Keratinocyte (primary cell): ENCODE measurements around the gene NAA25. TPM values are rescaled to one million over a fixed set of nuclear protein-coding genes. Genes with fewer than 3 reads are reported as not detected.

Source experiments
- DNase-seq: peaks from one replicate; pipeline ENCODE4 v3.0.0-alpha.2; 2011; ENCODE audit warnings: low read depth, missing footprints, low spot score
- FAIRE-seq: peaks from 2 replicates; lab custom pipeline; 2011; peaks lifted over from hg19 to GRCh38; lab: Jason Lieb, UNC
- H2AFZ ChIP-seq: 2 replicates; pipeline ENCODE4 v1.6.0; 2012; ENCODE audit warnings: low read length, control low read depth, inconsistent platforms; ENCODE audit not compliant: control insufficient read depth
- H3K27ac ChIP-seq: 2 replicates; pipeline ENCODE4 v1.5.1; 2011; ENCODE audit warnings: low read length; ENCODE audit not compliant: control insufficient read depth, insufficient read depth
- H3K27me3 ChIP-seq: 3 replicates; pipeline ENCODE4 v1.6.0; 2011; ENCODE audit warnings: low read length; ENCODE audit not compliant: control insufficient read depth, insufficient read depth; ENCODE audit errors: extremely low read depth
- H3K36me3 ChIP-seq, 2 experiments: 2 replicates in 1 of 2; 3 replicates in 1 of 2; pipeline ENCODE4 v1.5.1; 2011; ENCODE audit warnings: low read length in 2 of 2, mild to moderate bottlenecking in 1 of 2; ENCODE audit not compliant: control insufficient read depth in 2 of 2, insufficient read depth in 2 of 2; ENCODE audit errors: extremely low read depth in 1 of 2
- H3K4me1 ChIP-seq: 3 replicates; pipeline ENCODE4 v1.5.1; 2011; ENCODE audit warnings: low read length; ENCODE audit not compliant: control insufficient read depth, insufficient read depth; ENCODE audit errors: extremely low read depth
- H3K4me2 ChIP-seq: 3 replicates; pipeline ENCODE4 v1.6.0; 2011; ENCODE audit warnings: low read depth, low read length; ENCODE audit not compliant: control insufficient read depth, insufficient read depth; ENCODE audit errors: extremely low read depth
- H3K4me3 ChIP-seq, 3 experiments: fragments of 200-600 bp in 1 of 3; sonication (generic) in 1 of 3; 2 replicates in 2 of 3; 3 replicates in 1 of 3; pipeline ENCODE4 v1.5.1; 2011 to 2016; ENCODE audit warnings: low read length in 3 of 3, mild to moderate bottlenecking in 3 of 3, control low read depth in 2 of 3, inconsistent platforms in 1 of 3, low read depth in 1 of 3, mixed read lengths in 1 of 3, mixed run types in 1 of 3, moderate library complexity in 1 of 3; ENCODE audit not compliant: control insufficient read depth in 2 of 3, insufficient read depth in 2 of 3; ENCODE audit errors: extremely low read depth in 1 of 3
- H3K79me2 ChIP-seq: 2 replicates; pipeline ENCODE4 v1.6.0; 2012; ENCODE audit warnings: low read length; ENCODE audit not compliant: control insufficient read depth, insufficient read depth
- H3K9ac ChIP-seq: 3 replicates; pipeline ENCODE4 v1.6.0; 2011; ENCODE audit warnings: low read length; ENCODE audit not compliant: control insufficient read depth, insufficient read depth; ENCODE audit errors: extremely low read depth
- H3K9me1 ChIP-seq: 3 replicates; pipeline ENCODE4 v1.6.0; 2011; ENCODE audit warnings: low read length; ENCODE audit not compliant: control insufficient read depth, insufficient read depth; ENCODE audit errors: extremely low read depth
- H3K9me3 ChIP-seq: 2 replicates; pipeline ENCODE4 v1.5.1; 2012; ENCODE audit warnings: low read depth, low read length; ENCODE audit not compliant: control insufficient read depth
- H4K20me1 ChIP-seq: 3 replicates; pipeline ENCODE4 v1.6.0; 2011; ENCODE audit warnings: low read length; ENCODE audit not compliant: control insufficient read depth, insufficient read depth; ENCODE audit errors: extremely low read depth
- CTCF ChIP-seq, 3 experiments: IDR thresholded peaks in 1 of 3; conservative IDR thresholded peaks in 1 of 3; optimal IDR thresholded peaks in 1 of 3; 2 replicates in 2 of 3; 3 replicates in 1 of 3; pipeline versions ENCODE3 to v1.5.1; 2011; ENCODE audit warnings: low read length in 3 of 3, mild to moderate bottlenecking in 3 of 3, moderate library complexity in 2 of 3, control low read depth in 1 of 3, inconsistent platforms in 1 of 3; ENCODE audit not compliant: insufficient read depth in 2 of 3; ENCODE audit errors: extremely low read depth in 1 of 3
- EZH2 ChIP-seq: IDR thresholded peaks from one replicate; pipeline ENCODE4 v1.6.1; 2012; ENCODE audit warnings: inconsistent platforms, mild to moderate bottlenecking, low read length, moderate library complexity
- dilution Hi-C: fragments of 300-500 bp; cut with MboI; formaldehyde crosslinking; loops from one replicate; pipeline ENCODE4 v1.7.0; 2020; ENCODE audit warnings: low sequenced_read_pairs; ENCODE audit not compliant: extremely low pct_ligation_motif_present
- polyA plus RNA-seq, 5 experiments: library from polyadenylated mRNA; depleted of rRNA in 3 of 5; stranded (reverse) in 3 of 5; stranded (forward) in 1 of 5; unstranded in 1 of 5; fragments of >200 nt; gene quantifications; 1 replicate in 1 of 5; 2 replicates in 3 of 5; 3 replicates in 1 of 5; pipeline versions ENCODE4 v1.2.1 to v1.2.3, GENCODE V29; 2011 to 2012; ENCODE audit warnings: missing spikeins in 2 of 5, low read depth in 1 of 5, low replicate concordance in 1 of 5

Gene NAA25
- polyA plus RNA-seq, 1 donor (not counting 4 experiments of a cell fraction or from before 2014, with no cell fraction given) = 26.1 TPM

DNA sequence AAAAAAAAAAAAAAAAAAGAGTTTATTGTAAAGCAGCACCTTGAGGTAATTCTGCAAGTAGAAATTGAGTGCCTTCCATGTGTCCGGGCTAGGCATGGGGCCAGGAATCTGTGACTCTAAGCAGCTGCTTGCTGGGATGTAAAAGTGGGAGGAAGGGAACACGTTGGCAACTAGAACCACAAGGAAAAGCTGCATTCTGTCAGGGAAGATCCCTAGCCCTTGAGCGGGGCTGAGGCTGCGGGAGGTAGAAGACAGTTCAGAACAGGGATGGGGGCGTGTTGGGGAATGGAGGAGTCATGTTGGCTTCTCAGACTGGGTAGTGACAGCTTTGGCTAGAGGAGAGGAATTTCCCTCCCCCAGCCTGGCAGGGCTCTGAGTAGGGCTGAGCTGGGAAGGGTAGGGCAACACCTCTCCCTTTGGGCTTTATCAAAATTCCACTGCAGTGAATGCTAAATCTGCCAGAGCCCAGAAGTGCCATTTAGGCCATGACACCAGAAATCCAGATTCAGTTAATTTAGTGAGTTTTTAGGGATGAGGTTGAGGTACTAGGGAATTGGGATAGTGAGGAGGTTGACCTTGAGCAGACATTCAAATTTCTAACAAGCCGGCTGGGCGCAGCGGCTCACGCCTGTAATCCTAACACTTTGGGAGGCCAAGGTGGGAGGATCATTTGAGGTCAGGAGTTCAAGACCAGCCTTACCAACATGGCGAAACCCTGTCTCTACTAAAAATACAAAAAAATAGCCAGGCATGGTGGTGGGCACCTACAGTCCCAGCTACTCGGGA, 13.4 kb upstream of the NAA25 start:
- no peak for FAIRE-seq
- H3K9me3 ChIP-seq = no peaks in the 10 kb centered on the region
- no peak overlapping the region for H3K9ac ChIP-seq
- TF ChIP-seq EZH2 = no peak
- no peak for TF ChIP-seq CTCF (optimal IDR thresholded peaks at IDR 0.05 in 1 of 3, IDR thresholded peaks at IDR 0.05 in 1 of 3, conservative IDR thresholded peaks at IDR 0.05 in 1 of 3; ENCODE audit: extremely low read depth in 1 of 3, insufficient read depth in 2 of 3, low read length in 3 of 3)
- H2AFZ ChIP-seq = peak overlapping the region; percentile 89
- no peaks in the 10 kb centered on the region for H3K36me3 ChIP-seq
- H3K9me1 ChIP-seq = peaks cover 1% of the 10 kb centered on the region
- peak overlapping the region; percentile 61 for H3K4me2 ChIP-seq
- H4K20me1 ChIP-seq = no peaks in the 10 kb centered on the region
- H3K27ac ChIP-seq = peak overlapping the region; percentile 16
- H3K79me2 ChIP-seq = peaks cover 16% of the 10 kb centered on the region
- H3K4me3 ChIP-seq = peak overlapping the region in 1 of 3 experiments; percentile 23
- no peaks in the 10 kb centered on the region for H3K27me3 ChIP-seq
- dilution Hi-C loops = no loop called here
- DNase-seq = peak; percentile 45
- H3K4me1 ChIP-seq = peaks cover 38% of the 10 kb centered on the region

GRCh38 chr12:112117685-112118084, 9.1 kb upstream of the NAA25 start:
- no peaks in the 10 kb centered on the region for H3K79me2 ChIP-seq
- dilution Hi-C loops = no loop called here

More at GRCh38 chr12:112117685-112118084, 9.1 kb upstream of the NAA25 start:
- DNase-seq (no peak), FAIRE-seq (no peak)
- Histone ChIP-seq H3K36me3 (no peaks in the 10 kb centered on the region), H3K4me2 (no peak overlapping the region), H3K4me3 (no peak overlapping the region), H3K27me3 (no peaks in the 10 kb centered on the region), H4K20me1 (no peaks in the 10 kb centered on the region), H3K9ac (no peak overlapping the region), H3K4me1 (peaks cover 30% of the 10 kb centered on the region), H3K27ac (no peak overlapping the region), H3K9me1 (no peaks in the 10 kb centered on the region), H3K9me3 (no peaks in the 10 kb centered on the region), H2AFZ (no peak overlapping the region)
- no peak for TF ChIP-seq CTCF (optimal IDR thresholded peaks at IDR 0.05 in 1 of 3, IDR thresholded peaks at IDR 0.05 in 1 of 3, conservative IDR thresholded peaks at IDR 0.05 in 1 of 3; ENCODE audit: extremely low read depth in 1 of 3, insufficient read depth in 2 of 3, low read length in 3 of 3)
- no peak for TF ChIP-seq EZH2
